Measurements from ENCODE around the gene TAS2R1. TPM values are rescaled to one million over a fixed set of nuclear protein-coding genes. Genes with fewer than 3 reads are reported as not detected.

Gene TAS2R1
- total RNA-seq, 1 donor from 2014 or later: not detected

GRCh38 chr5:9615331-9615730, 14.8 kb downstream of the TAS2R1 start:
- no peak for DNase-seq (ENCODE audit: low read depth)
- Histone ChIP-seq H3K27me3 (ENCODE audit: control insufficient read depth, insufficient read depth, low read length) (no peaks in the 10 kb centered on the region), H3K36me3 (ENCODE audit: control insufficient read depth, insufficient read depth, low read length) (no peaks in the 10 kb centered on the region), H3K4me3 (ENCODE audit: low read depth, low read length) (no peak overlapping the region)
- no peak for TF ChIP-seq CTCF (IDR thresholded peaks at IDR 0.05; ENCODE audit: insufficient read depth, low read length, poor library complexity, severe bottlenecking)

GRCh38 chr5:9613360-9613759, 16.8 kb downstream of the TAS2R1 start:
- no peak for DNase-seq (ENCODE audit: low read depth)
- no peak for TF ChIP-seq CTCF (IDR thresholded peaks at IDR 0.05; ENCODE audit: insufficient read depth, low read length, poor library complexity, severe bottlenecking)
- Histone ChIP-seq H3K4me3 (ENCODE audit: low read depth, low read length) (no peak overlapping the region), H3K36me3 (ENCODE audit: control insufficient read depth, insufficient read depth, low read length) (no peaks in the 10 kb centered on the region), H3K27me3 (ENCODE audit: control insufficient read depth, insufficient read depth, low read length) (no peaks in the 10 kb centered on the region)

GRCh38 chr5:9610969-9611368, 19.2 kb downstream of the TAS2R1 start:
- Histone ChIP-seq H3K27me3 (ENCODE audit: control insufficient read depth, insufficient read depth, low read length) (no peaks in the 10 kb centered on the region), H3K36me3 (ENCODE audit: control insufficient read depth, insufficient read depth, low read length) (no peaks in the 10 kb centered on the region), H3K4me3 (ENCODE audit: low read depth, low read length) (no peak overlapping the region)
- DNase-seq (ENCODE audit: low read depth): no peak
- no peak for TF ChIP-seq CTCF (IDR thresholded peaks at IDR 0.05; ENCODE audit: insufficient read depth, low read length, poor library complexity, severe bottlenecking)

GRCh38 chr5:9610364-9610763, 19.8 kb downstream of the TAS2R1 start:
- H3K27me3 ChIP-seq (ENCODE audit: control insufficient read depth, insufficient read depth, low read length): no peaks in the 10 kb centered on the region
- no peak for TF ChIP-seq CTCF (IDR thresholded peaks at IDR 0.05; ENCODE audit: insufficient read depth, low read length, poor library complexity, severe bottlenecking)
- DNase-seq (ENCODE audit: low read depth): no peak
- no peaks in the 10 kb centered on the region for H3K36me3 ChIP-seq (ENCODE audit: control insufficient read depth, insufficient read depth, low read length)
- no peak overlapping the region for H3K4me3 ChIP-seq (ENCODE audit: low read depth, low read length)

DNA sequence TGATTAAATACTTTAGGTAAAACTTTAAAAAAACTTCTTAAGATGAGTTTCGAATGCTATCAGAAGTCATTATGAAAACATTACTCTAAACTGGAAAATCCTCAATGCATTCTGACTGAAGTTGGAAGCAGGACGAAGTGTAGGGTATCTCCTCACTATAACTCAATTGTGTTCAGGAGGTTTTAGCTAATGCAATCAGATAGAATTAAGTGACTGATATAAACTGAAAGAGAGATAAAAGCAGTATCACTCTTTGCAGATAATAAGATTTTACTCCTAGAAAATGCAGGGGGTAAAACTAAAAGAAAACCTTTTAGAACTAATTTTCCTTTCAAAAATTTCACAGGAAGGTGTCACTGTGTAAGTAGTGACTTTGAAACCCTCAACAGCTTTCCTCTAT, 22.1 kb downstream of the TAS2R1 start:
- Histone ChIP-seq H3K36me3 (ENCODE audit: control insufficient read depth, insufficient read depth, low read length) (no peaks in the 10 kb centered on the region), H3K27me3 (ENCODE audit: control insufficient read depth, insufficient read depth, low read length) (no peaks in the 10 kb centered on the region), H3K4me3 (ENCODE audit: low read depth, low read length) (no peak overlapping the region)
- TF ChIP-seq CTCF (IDR thresholded peaks at IDR 0.05; ENCODE audit: insufficient read depth, low read length, poor library complexity, severe bottlenecking): no peak
- no peak for DNase-seq (ENCODE audit: low read depth)

- DNase-seq (ENCODE audit: low read depth): no peak
- no peaks in the 10 kb centered on the region for H3K27me3 ChIP-seq (ENCODE audit: control insufficient read depth, insufficient read depth, low read length)
- no peak for TF ChIP-seq CTCF (IDR thresholded peaks at IDR 0.05; ENCODE audit: insufficient read depth, low read length, poor library complexity, severe bottlenecking)
- no peak overlapping the region for H3K4me3 ChIP-seq (ENCODE audit: low read depth, low read length)
- no peaks in the 10 kb centered on the region for H3K36me3 ChIP-seq (ENCODE audit: control insufficient read depth, insufficient read depth, low read length)
These were observed 24.9 kb downstream of the TAS2R1 start for GRCh38 chr5:9605041-9605838.

Data from kidney epithelial cell (primary cell).